Body of pancreas (tissue), 4 donors: ENCODE results near the gene CHRNG.

Experiments used
- CTCF ChIP-seq, 7 experiments: fragments of 450-650 bp in 4 of 7; fragments of 200-600 bp in 3 of 7; sonication (generic) in 3 of 7; IDR thresholded peaks; one replicate each; pipeline ENCODE4 v1.5.1; 2016 to 2019; ENCODE audit warnings: antibody characterized with exemption in 7 of 7
- POLR2A ChIP-seq, 3 donors: fragments of 450-650 bp; IDR thresholded peaks; one replicate each; pipeline ENCODE4 v1.6.1; 2016; ENCODE audit warnings: antibody characterized with exemption in 3 of 3, mild to moderate bottlenecking in 2 of 3

GRCh38 chr2:232584238-232584637, 44.7 kb downstream of the CHRNG start:
- TF ChIP-seq CTCF (IDR thresholded peaks at IDR 0.05), result no peak
- TF ChIP-seq POLR2A (IDR thresholded peaks at IDR 0.05), result no peak
